ENCODE data around the gene AFG3L2.

Gene AFG3L2

GRCh38 chr18:12309683-12310198, 67.3 kb downstream of the AFG3L2 start:
- peaks cover 4% of the 10 kb centered on the region for H3K9me3 Mint-ChIP-seq
- H3K4me1 Mint-ChIP-seq, result peaks cover 18% of the 10 kb centered on the region
- H3K4me3 Mint-ChIP-seq, result peak overlapping the region; percentile 61
- peaks cover 4% of the 10 kb centered on the region for H3K36me3 Mint-ChIP-seq
- ATAC-seq (no peak), DNase-seq (ENCODE audit: low spot score in 2 of 2) (no peak)
- no peak overlapping the region for H3K27ac Mint-ChIP-seq

GRCh38 chr18:12308386-12309100, 68.5 kb downstream of the AFG3L2 start:
- peak overlapping the region; percentile 61 for H3K4me3 Mint-ChIP-seq
- H3K36me3 Mint-ChIP-seq, result peaks cover 4% of the 10 kb centered on the region
- H3K9me3 Mint-ChIP-seq, result peaks cover 4% of the 10 kb centered on the region
- H3K27ac Mint-ChIP-seq, result no peak overlapping the region
- ATAC-seq (peak; percentile 82), DNase-seq (ENCODE audit: low spot score in 2 of 2) (peak; percentile 12 to 58)
- peaks cover 18% of the 10 kb centered on the region for H3K4me1 Mint-ChIP-seq

DNA sequence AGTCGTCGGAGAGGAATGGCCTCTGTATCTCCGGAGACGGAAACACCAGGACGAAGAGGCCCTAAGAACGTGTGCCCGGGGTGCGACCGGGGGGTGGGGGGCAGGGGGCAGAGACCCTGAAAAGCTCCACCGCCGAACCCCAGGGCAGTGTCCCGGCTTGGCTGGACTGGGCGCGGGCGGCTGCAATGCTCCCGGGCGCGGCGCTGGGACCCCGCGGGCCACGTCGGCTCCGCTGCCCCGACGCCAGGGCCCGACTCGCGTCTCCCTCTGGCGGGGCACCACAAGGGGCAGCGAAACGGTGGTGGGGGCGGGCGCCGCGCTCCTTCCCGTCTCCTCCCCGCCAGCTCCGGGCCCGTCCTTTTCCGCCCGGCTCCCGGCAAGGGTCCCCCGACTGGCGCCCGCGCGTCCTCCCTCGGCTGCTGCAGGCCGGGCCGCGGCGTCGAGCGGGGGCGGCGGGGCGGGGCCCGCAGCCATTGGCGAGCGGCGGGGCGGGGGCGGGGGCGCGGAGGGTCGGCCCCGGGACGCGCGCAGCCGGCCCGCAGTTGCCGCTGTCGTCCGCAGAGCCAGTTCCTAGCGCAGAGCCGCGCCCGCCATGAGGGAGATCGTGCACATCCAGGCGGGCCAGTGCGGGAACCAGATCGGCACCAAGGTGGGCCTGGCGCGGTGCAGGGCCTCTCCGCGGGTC, 69.2 kb downstream of the AFG3L2 start, which contains the start of gene TUBB6:
TUBB6 (plus strand) TSS at position 541 of the 685 bp plus-strand sequence; CDS start at position 593, 52 bp downstream.
- Mint-ChIP-seq H3K4me3 (peak within 1 kb of the TSS; percentile 68), H3K9me3 (peaks cover 4% of the 10 kb centered on the region), H3K36me3 (peaks cover 4% of the 10 kb centered on the region), H3K27ac (peak within 1 kb of the TSS; percentile 33), H3K4me1 (peaks cover 18% of the 10 kb centered on the region)
- ATAC-seq (peak; percentile 74), DNase-seq (ENCODE audit: low spot score in 2 of 2) (peak in 1 of 2 donors; percentile 32)

DNA sequence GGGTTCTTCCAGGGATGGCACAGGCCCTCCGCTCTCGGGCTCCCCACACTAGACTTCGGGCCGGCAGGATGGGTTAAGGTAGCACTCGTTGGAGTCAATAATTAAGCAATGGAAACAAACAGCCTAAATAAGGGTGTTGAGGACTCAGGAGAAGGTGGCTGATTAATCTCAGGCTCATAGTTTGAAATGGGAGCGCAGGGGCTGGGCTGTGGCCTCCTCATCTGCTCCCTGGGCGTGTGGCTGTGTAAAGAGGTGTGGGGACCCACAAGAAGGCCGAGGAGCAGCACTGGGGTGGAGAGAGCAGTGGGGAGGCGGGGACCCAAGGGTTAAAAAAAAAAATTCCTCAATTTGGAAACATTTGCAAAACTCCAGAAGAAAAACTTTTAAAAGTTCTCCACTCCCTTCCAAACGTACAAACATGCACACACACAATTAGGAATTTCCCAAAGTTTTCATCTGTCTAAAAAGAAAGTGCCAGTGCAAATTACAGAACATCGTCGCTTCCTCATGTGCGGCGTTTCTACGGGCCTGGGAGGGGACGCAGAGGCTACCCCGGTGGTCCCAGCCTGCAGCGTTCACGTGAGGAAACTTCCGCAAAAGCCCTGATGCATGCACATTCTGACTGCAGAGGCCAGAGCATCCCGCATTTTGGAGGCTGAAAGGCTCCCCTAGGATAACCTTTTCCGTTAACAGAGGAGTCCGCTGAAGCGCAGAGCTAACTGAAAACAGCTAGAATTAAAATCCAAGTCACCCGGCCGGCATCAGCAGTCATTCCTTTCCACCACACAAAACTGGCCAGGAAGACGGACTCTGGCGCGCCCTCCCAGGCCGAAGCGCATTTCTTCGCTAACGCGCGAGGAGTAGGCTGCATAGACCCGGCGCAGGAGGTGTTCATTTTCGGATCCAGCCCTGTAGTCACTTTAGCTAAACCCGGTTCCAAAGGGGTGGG, 70.0 kb downstream of the AFG3L2 start:
- ATAC-seq, result peak; percentile 24
- Mint-ChIP-seq H3K27ac (peak overlapping the region; percentile 33), H3K9me3 (peaks cover 4% of the 10 kb centered on the region)

DNA sequence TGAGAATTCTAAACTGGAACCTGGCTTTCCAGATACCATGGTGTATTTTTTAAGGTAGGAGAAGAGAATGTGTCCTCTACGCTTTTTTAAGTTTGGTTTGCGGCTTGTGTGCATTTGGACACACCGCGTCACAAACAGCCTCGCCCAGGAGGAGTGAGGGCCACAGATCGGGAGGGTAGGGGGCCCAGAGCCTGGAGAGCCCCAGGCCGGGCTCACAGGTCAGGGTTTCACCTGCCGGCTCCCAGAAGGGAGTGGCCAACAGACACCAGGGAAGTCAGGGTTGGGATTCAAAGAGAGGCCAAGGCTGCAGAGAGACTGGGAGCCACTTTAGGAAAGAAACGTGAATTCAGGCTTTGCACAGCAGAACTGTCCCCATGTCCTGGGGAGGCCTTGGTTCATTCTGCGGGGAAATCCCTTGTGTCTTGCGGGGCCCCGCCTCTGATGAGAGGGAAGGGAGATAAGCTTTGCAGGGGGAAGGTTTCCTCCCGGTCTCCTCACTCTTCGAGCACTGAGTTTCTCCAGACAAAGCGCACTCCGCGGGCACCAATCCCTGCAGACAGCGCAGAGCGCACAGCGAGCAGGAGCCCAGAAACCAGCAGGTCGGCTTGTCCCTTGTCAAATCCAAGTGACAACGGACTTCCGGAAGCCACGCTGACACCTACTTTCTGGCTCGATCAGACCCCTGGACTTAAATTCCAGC, 70.9 kb downstream of the AFG3L2 start:
- no peak for DNase-seq (ENCODE audit: low spot score in 2 of 2)
- no peak for ATAC-seq
- no peaks in the 10 kb centered on the region for H3K9me3 Mint-ChIP-seq
- peak overlapping the region; percentile 68 for H3K4me3 Mint-ChIP-seq
- H3K4me1 Mint-ChIP-seq, result peaks cover 18% of the 10 kb centered on the region
- H3K27ac Mint-ChIP-seq, result no peak overlapping the region
- peaks cover 4% of the 10 kb centered on the region for H3K36me3 Mint-ChIP-seq

More for the DNA sequence above, 70.0 kb downstream of the AFG3L2 start:
- peaks cover 18% of the 10 kb centered on the region for H3K4me1 Mint-ChIP-seq
- H3K36me3 Mint-ChIP-seq, result peaks cover 4% of the 10 kb centered on the region
- no peak for DNase-seq (ENCODE audit: low spot score in 2 of 2)
- peak overlapping the region; percentile 68 for H3K4me3 Mint-ChIP-seq

GRCh38 chr18:12305211-12305610, 71.8 kb downstream of the AFG3L2 start:
- Mint-ChIP-seq H3K27ac (no peak overlapping the region), H3K4me1 (peaks cover 18% of the 10 kb centered on the region), H3K9me3 (no peaks in the 10 kb centered on the region), H3K36me3 (peaks cover 4% of the 10 kb centered on the region), H3K4me3 (no peak overlapping the region)
- DNase-seq (ENCODE audit: low spot score in 2 of 2) (no peak), ATAC-seq (no peak)

GRCh38 chr18:12304351-12305210, 72.4 kb downstream of the AFG3L2 start:
- Mint-ChIP-seq H3K9me3 (no peaks in the 10 kb centered on the region), H3K4me1 (peaks cover 16% of the 10 kb centered on the region), H3K27ac (no peak overlapping the region), H3K36me3 (peaks cover 4% of the 10 kb centered on the region), H3K4me3 (no peak overlapping the region)
- ATAC-seq, result no peak
- DNase-seq (ENCODE audit: low spot score in 2 of 2), result no peak

GRCh38 chr18:12302391-12303147, 74.5 kb downstream of the AFG3L2 start:
- DNase-seq (ENCODE audit: low spot score in 2 of 2), result no peak
- H3K27ac Mint-ChIP-seq, result no peak overlapping the region
- H3K9me3 Mint-ChIP-seq, result no peaks in the 10 kb centered on the region
- H3K4me3 Mint-ChIP-seq, result no peak overlapping the region
- ATAC-seq, result no peak
- H3K36me3 Mint-ChIP-seq, result peaks cover 4% of the 10 kb centered on the region
- peaks cover 13% of the 10 kb centered on the region for H3K4me1 Mint-ChIP-seq

DNA sequence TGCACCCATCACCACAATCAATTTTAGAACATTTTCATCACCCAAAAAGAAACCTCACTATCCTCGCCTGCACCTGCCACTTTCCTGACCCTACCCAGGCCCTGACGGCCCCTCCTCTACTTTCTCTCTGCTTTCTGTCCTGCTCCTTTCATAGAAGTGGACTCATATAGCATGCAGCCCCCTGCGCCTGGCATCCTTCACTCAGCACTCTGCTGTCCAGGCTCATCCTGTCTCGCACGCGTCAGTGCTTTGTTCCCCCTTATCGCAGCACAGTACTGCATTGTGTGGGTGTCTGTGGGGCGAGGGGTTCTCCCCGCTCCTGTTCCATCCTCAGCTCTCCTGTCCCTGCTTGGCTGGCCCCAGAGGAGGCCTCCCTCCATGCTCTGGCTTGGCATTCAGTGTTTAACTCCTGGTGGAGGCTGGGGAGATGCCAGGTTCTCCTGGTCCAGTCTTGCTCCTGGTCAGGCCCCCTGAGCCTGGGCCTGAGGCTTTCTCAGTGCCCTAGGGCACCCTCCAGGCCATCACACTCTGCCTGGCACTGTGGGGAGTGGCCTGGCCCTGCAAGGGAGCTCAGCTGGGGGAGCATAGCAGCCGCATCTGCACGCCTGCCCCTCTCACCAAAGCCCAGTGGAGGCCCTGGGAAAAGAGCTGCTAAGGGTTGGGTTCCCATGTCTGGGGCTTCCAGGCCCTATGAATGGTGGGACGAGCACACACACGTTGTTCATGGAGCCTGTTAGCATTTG, 75.6 kb downstream of the AFG3L2 start:
- Mint-ChIP-seq H3K4me1 (peaks cover 1% of the 10 kb centered on the region), H3K27ac (no peak overlapping the region), H3K36me3 (no peaks in the 10 kb centered on the region), H3K4me3 (no peak overlapping the region), H3K9me3 (no peaks in the 10 kb centered on the region)
- DNase-seq (ENCODE audit: low spot score in 2 of 2), result no peak
- ATAC-seq, result peak; percentile 19

GRCh38 chr18:12299862-12300261, 77.2 kb downstream of the AFG3L2 start:
- Mint-ChIP-seq H3K4me3 (no peak overlapping the region), H3K36me3 (no peaks in the 10 kb centered on the region), H3K27ac (no peak overlapping the region), H3K9me3 (no peaks in the 10 kb centered on the region), H3K4me1 (no peaks in the 10 kb centered on the region)
- ATAC-seq (no peak), DNase-seq (ENCODE audit: low spot score in 2 of 2) (no peak)

DNA sequence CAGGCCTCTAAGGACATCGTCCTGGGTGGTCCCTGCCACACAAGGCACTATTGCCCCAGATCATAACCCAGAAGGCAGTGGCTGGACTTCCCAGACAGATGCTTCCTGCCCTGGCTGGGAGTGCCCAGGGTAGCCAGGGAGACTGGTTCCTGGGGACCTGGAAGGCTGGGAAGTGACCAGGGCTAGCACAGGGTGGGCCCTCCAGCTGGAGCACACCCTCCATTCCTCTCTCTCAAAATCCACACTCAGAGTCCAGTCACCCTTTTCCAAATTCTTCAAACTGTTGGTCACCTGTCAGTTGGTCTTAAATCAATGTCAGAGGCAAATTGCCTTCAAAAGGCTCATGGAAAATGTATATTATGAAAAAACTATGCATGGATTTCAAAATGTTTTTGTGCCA, 80.6 kb downstream of the AFG3L2 start:
- Mint-ChIP-seq H3K4me3 (no peak overlapping the region), H3K27ac (no peak overlapping the region), H3K4me1 (no peaks in the 10 kb centered on the region), H3K36me3 (no peaks in the 10 kb centered on the region), H3K9me3 (no peaks in the 10 kb centered on the region)
- DNase-seq (ENCODE audit: low spot score in 2 of 2) (no peak), ATAC-seq (no peak)

DNA sequence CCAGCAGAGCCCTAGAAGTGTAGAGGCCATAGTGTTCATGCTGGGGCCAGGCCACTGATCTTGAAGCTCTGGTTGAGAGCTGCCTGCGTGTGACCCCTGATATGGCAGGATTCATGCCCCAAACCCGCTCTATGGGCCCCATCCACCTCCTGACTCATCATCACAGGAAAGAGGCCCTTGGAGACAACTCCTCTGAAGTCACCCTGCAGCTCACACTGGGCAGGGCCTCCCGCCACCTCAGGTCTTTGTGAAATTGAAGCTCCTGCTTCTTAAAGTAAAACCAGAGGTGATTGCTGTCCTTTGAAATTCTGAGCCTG, 81.0 kb downstream of the AFG3L2 start:
- DNase-seq (ENCODE audit: low spot score in 2 of 2) (no peak), ATAC-seq (peak; percentile 39)
- Mint-ChIP-seq H3K27ac (no peak overlapping the region), H3K4me3 (no peak overlapping the region), H3K36me3 (no peaks in the 10 kb centered on the region), H3K4me1 (no peaks in the 10 kb centered on the region), H3K9me3 (no peaks in the 10 kb centered on the region)
